Trophoblast cell (in vitro differentiated cells and primary cell): ENCODE measurements around the gene ADARB2.

ENCODE experiments used
- DNase-seq, 2 donors: peaks; one replicate each; pipeline ENCODE4 v3.0.0-alpha.2; 2016
- H2AFZ ChIP-seq: 2 replicates; pipeline ENCODE4 v1.6.1; 2013; ENCODE audit warnings: low read length, moderate library complexity, mild to moderate bottlenecking; ENCODE audit not compliant: insufficient read depth, poor library complexity
- H2AK5ac ChIP-seq: 2 replicates; pipeline ENCODE4 v1.6.1; 2013; ENCODE audit warnings: mild to moderate bottlenecking, low read length
- H2BK120ac ChIP-seq: 2 replicates; pipeline ENCODE4 v1.6.1; 2013; ENCODE audit warnings: low read length, mild to moderate bottlenecking, moderate library complexity; ENCODE audit not compliant: insufficient read depth, poor library complexity
- H2BK12ac ChIP-seq: 2 replicates; pipeline ENCODE4 v1.6.1; 2013; ENCODE audit warnings: mild to moderate bottlenecking, low read length, moderate library complexity
- H2BK5ac ChIP-seq: 2 replicates; pipeline ENCODE4 v1.6.1; 2013; ENCODE audit warnings: low read length, low read depth, moderate library complexity, mild to moderate bottlenecking; ENCODE audit not compliant: poor library complexity
- H3K14ac ChIP-seq: 2 replicates; pipeline ENCODE4 v1.6.1; 2013; ENCODE audit warnings: mild to moderate bottlenecking, low read length
- H3K18ac ChIP-seq: 2 replicates; pipeline ENCODE4 v1.6.1; 2013; ENCODE audit warnings: mild to moderate bottlenecking, low read length
- H3K23ac ChIP-seq: 2 replicates; pipeline ENCODE4 v1.6.1; 2013; ENCODE audit warnings: low read length
- H3K27ac ChIP-seq: 2 replicates; pipeline ENCODE4 v1.5.1; 2013; ENCODE audit warnings: low read depth, mild to moderate bottlenecking, inconsistent platforms, low read length, moderate library complexity
- H3K27me3 ChIP-seq: 2 replicates; pipeline ENCODE4 v1.6.1; 2013; ENCODE audit warnings: inconsistent platforms, mild to moderate bottlenecking, low read length, moderate library complexity; ENCODE audit not compliant: insufficient read depth
- H3K36me3 ChIP-seq, 2 experiments: 1 replicate in 1 of 2; 2 replicates in 1 of 2; pipeline ENCODE4 v1.6.1; 2013; ENCODE audit warnings: low read length in 2 of 2, mild to moderate bottlenecking in 2 of 2, moderate library complexity in 1 of 2; ENCODE audit not compliant: insufficient read depth in 2 of 2, control insufficient read depth in 1 of 2
- H3K4ac ChIP-seq: 2 replicates; pipeline ENCODE4 v1.6.1; 2013; ENCODE audit warnings: low read depth, mild to moderate bottlenecking, low read length, moderate library complexity
- H3K4me1 ChIP-seq, 2 experiments: 1 replicate in 1 of 2; 2 replicates in 1 of 2; pipeline ENCODE4 v1.6.1; 2013; ENCODE audit warnings: low read length in 2 of 2, mild to moderate bottlenecking in 2 of 2, moderate library complexity in 1 of 2; ENCODE audit not compliant: insufficient read depth in 2 of 2, control insufficient read depth in 1 of 2
- H3K4me2 ChIP-seq: 2 replicates; pipeline ENCODE4 v1.6.1; 2013; ENCODE audit warnings: inconsistent platforms, mild to moderate bottlenecking, low read length, moderate library complexity
- H3K4me3 ChIP-seq: 2 replicates; pipeline ENCODE4 v1.5.1; 2013; ENCODE audit warnings: mild to moderate bottlenecking, low read depth, low read length, inconsistent platforms
- H3K79me1 ChIP-seq: one replicate; pipeline ENCODE4 v1.6.1; 2013; ENCODE audit warnings: low read length
- H3K79me2 ChIP-seq: 2 replicates; pipeline ENCODE4 v1.6.1; 2013; ENCODE audit warnings: low read length, mild to moderate bottlenecking; ENCODE audit not compliant: control insufficient read depth, insufficient read depth, poor library complexity
- H3K9ac ChIP-seq: 2 replicates; pipeline ENCODE4 v1.6.1; 2013; ENCODE audit warnings: mild to moderate bottlenecking, low read length
- H3K9me3 ChIP-seq: 2 replicates; pipeline ENCODE4 v1.6.1; 2013; ENCODE audit warnings: low read depth, mild to moderate bottlenecking, control low read depth, inconsistent platforms, low read length; ENCODE audit not compliant: insufficient read depth
- H4K12ac ChIP-seq: 2 replicates; pipeline ENCODE4 v1.6.1; 2013; ENCODE audit warnings: low read depth, mild to moderate bottlenecking, low read length, moderate library complexity
- H4K8ac ChIP-seq: 2 replicates; pipeline ENCODE4 v1.6.1; 2013; ENCODE audit warnings: low read depth, mild to moderate bottlenecking, low read length, moderate library complexity
- H4K91ac ChIP-seq: one replicate; pipeline ENCODE4 v1.6.1; 2013; ENCODE audit warnings: low read depth, mild to moderate bottlenecking, low read length, moderate library complexity
- WGBS: extraction: QIAGEN DNeasy Blood & Tissue Kit; methylation state at CpG from one replicate; pipeline ENCODE4 v1.1.7; 2013; ENCODE audit warnings: missing lambda C conversion rate; ENCODE audit not compliant: insufficient read length, insufficient coverage; ENCODE audit errors: extremely low coverage; 5-methylcytosine and 5-hydroxymethylcytosine counted together

Gene ADARB2

DNA sequence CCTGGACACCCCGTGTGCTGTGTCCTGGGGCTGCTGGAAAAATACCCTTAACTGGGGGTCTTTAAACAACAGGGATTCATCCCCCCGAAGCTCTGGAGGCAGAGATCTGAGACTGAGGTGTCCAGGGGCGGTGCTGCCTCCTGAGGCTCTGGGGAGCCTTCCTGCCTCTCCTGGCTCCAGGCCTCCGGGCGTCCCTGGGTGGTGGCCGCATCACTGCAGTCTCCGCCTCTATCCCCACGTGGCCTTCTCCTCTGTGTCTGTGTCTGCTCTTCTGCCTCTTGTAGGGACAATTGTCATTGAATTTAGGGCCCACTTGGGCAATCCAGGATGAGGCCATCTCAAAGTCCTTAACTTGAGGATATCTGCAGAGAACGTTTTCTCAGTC lies 464.6 kb downstream of the ADARB2 start:
- no CpG with 5 or more reads among the region's 9 CpGs for WGBS
- Histone ChIP-seq H3K79me2 (no peaks in the 10 kb centered on the region), H2AFZ (no peak overlapping the region), H3K27ac (no peak overlapping the region), H3K4me1 (no peaks in the 10 kb centered on the region), H3K14ac (no peak overlapping the region), H4K8ac (no peak overlapping the region), H3K36me3 (no peaks in the 10 kb centered on the region), H3K4me2 (no peak overlapping the region), H3K18ac (no peak overlapping the region), H4K91ac (no peak overlapping the region), H2BK120ac (no peak overlapping the region), H2BK12ac (no peak overlapping the region), H3K9me3 (peaks cover 4% of the 10 kb centered on the region), H3K4me3 (no peak overlapping the region), H3K9ac (no peak overlapping the region), H3K23ac (no peak overlapping the region), H4K12ac (no peak overlapping the region), H2AK5ac (no peak overlapping the region), H3K79me1 (no peaks in the 10 kb centered on the region), H3K27me3 (no peaks in the 10 kb centered on the region), H2BK5ac (no peak overlapping the region), H3K4ac (no peak overlapping the region)
- no peak for DNase-seq

- Histone ChIP-seq H3K27ac (no peak overlapping the region), H2BK5ac (no peak overlapping the region), H4K12ac (no peak overlapping the region), H3K9ac (no peak overlapping the region), H4K91ac (no peak overlapping the region), H3K4me1 (no peaks in the 10 kb centered on the region), H3K4me2 (no peak overlapping the region), H3K27me3 (no peaks in the 10 kb centered on the region), H3K79me1 (no peaks in the 10 kb centered on the region), H3K79me2 (no peaks in the 10 kb centered on the region), H2BK120ac (no peak overlapping the region), H3K4ac (no peak overlapping the region), H4K8ac (no peak overlapping the region), H2AK5ac (no peak overlapping the region), H2AFZ (no peak overlapping the region), H3K9me3 (peaks cover 4% of the 10 kb centered on the region), H3K36me3 (no peaks in the 10 kb centered on the region), H3K14ac (no peak overlapping the region), H3K4me3 (no peak overlapping the region), H3K23ac (no peak overlapping the region), H2BK12ac (no peak overlapping the region), H3K18ac (no peak overlapping the region)
- DNase-seq, result no peak
- WGBS, result no CpG with 5 or more reads among the region's 12 CpGs
These were observed 465.1 kb downstream of the ADARB2 start for GRCh38 chr10:1272079-1272776.

GRCh38 chr10:1270906-1271305 lies 466.4 kb downstream of the ADARB2 start:
- WGBS, result no CpG with 5 or more reads among the region's 15 CpGs
- no peak overlapping the region for H4K91ac ChIP-seq
- no peak overlapping the region for H3K4ac ChIP-seq
- no peak overlapping the region for H3K4me2 ChIP-seq
- no peak for DNase-seq
- H2AFZ ChIP-seq, result no peak overlapping the region
- peaks cover 4% of the 10 kb centered on the region for H3K9me3 ChIP-seq
- no peaks in the 10 kb centered on the region for H3K4me1 ChIP-seq
- no peaks in the 10 kb centered on the region for H3K27me3 ChIP-seq
- no peak overlapping the region for H3K23ac ChIP-seq
- no peak overlapping the region for H3K4me3 ChIP-seq
- no peaks in the 10 kb centered on the region for H3K36me3 ChIP-seq
- H4K8ac ChIP-seq, result no peak overlapping the region
- H3K27ac ChIP-seq, result no peak overlapping the region
- H2BK120ac ChIP-seq, result no peak overlapping the region
- no peak overlapping the region for H3K14ac ChIP-seq
- no peak overlapping the region for H2BK5ac ChIP-seq
- no peak overlapping the region for H3K18ac ChIP-seq
- no peak overlapping the region for H2BK12ac ChIP-seq
- H3K79me1 ChIP-seq, result no peaks in the 10 kb centered on the region
- no peak overlapping the region for H2AK5ac ChIP-seq
- no peak overlapping the region for H4K12ac ChIP-seq
- no peaks in the 10 kb centered on the region for H3K79me2 ChIP-seq
- no peak overlapping the region for H3K9ac ChIP-seq

GRCh38 chr10:1270490-1270889 lies 466.8 kb downstream of the ADARB2 start:
- H3K14ac ChIP-seq, result no peak overlapping the region
- H3K79me1 ChIP-seq, result no peaks in the 10 kb centered on the region
- no peak overlapping the region for H3K27ac ChIP-seq
- H2BK120ac ChIP-seq, result no peak overlapping the region
- H3K4ac ChIP-seq, result no peak overlapping the region
- no peak overlapping the region for H3K23ac ChIP-seq
- no peak overlapping the region for H3K18ac ChIP-seq
- H3K9ac ChIP-seq, result no peak overlapping the region
- DNase-seq, result no peak
- peaks cover 4% of the 10 kb centered on the region for H3K9me3 ChIP-seq
- no peak overlapping the region for H4K91ac ChIP-seq
- H3K4me2 ChIP-seq, result no peak overlapping the region
- H3K36me3 ChIP-seq, result no peaks in the 10 kb centered on the region
- no peak overlapping the region for H2AK5ac ChIP-seq
- H2BK12ac ChIP-seq, result no peak overlapping the region
- no CpG with 5 or more reads among the region's 9 CpGs for WGBS
- no peak overlapping the region for H3K4me3 ChIP-seq
- no peak overlapping the region for H4K8ac ChIP-seq
- no peak overlapping the region for H4K12ac ChIP-seq
- no peaks in the 10 kb centered on the region for H3K27me3 ChIP-seq
- H2AFZ ChIP-seq, result no peak overlapping the region
- no peak overlapping the region for H2BK5ac ChIP-seq
- H3K79me2 ChIP-seq, result no peaks in the 10 kb centered on the region
- no peaks in the 10 kb centered on the region for H3K4me1 ChIP-seq
